Common myeloid progenitor, CD34-positive (primary cell): ENCODE data around the gene SERAC1.
A peak's percentile ranks its signal among the peaks of the same experiment; 100 is the strongest.

Source experiments
- CTCF ChIA-PET: fragments of 350-600 bp; sonication (Branson Sonifier 250); formaldehyde crosslinking; loops from one replicate; lab custom pipeline; 2021; ENCODE audit warnings: antibody characterized with exemption; lab: Charles Lee
- POLR2A ChIA-PET: fragments of 350-600 bp; sonication (Branson Sonifier 250); formaldehyde crosslinking; loops from one replicate; lab custom pipeline; 2021; ENCODE audit warnings: antibody characterized with exemption; lab: Charles Lee
- DNase-seq, 3 donors: peaks; one replicate each; pipeline versions ENCODE4 v3.0.0 to v3.0.0-alpha.2; 2013
- H3K27ac ChIP-seq, 2 experiments: 1 replicate in 1 of 2; 2 replicates in 1 of 2; pipeline ENCODE4 v1.7.0; 2013; ENCODE audit warnings: inconsistent platforms in 2 of 2, low read length in 2 of 2, mild to moderate bottlenecking in 2 of 2, low read depth in 1 of 2, moderate library complexity in 1 of 2; ENCODE audit not compliant: severe bottlenecking in 2 of 2, insufficient read depth in 1 of 2, poor library complexity in 1 of 2
- H3K27me3 ChIP-seq, 5 experiments: replicated peaks in 2 of 5; 1 replicate in 3 of 5; 2 replicates in 2 of 5; pipeline versions ENCODE4 v1.6.1 to v1.7.0; 2013; ENCODE audit warnings: low read length in 4 of 5, mild to moderate bottlenecking in 2 of 5, moderate library complexity in 2 of 5, inconsistent platforms in 1 of 5; ENCODE audit not compliant: insufficient read depth in 5 of 5, control insufficient read depth in 4 of 5
- H3K36me3 ChIP-seq, 4 experiments: 1 replicate in 2 of 4; 2 replicates in 2 of 4; pipeline versions ENCODE4 v1.6.1 to v1.7.0; 2013; ENCODE audit warnings: low read length in 3 of 4, control low read depth in 1 of 4, mild to moderate bottlenecking in 1 of 4; ENCODE audit not compliant: control insufficient read depth in 4 of 4, insufficient read depth in 4 of 4
- H3K4me1 ChIP-seq, 4 experiments: 1 replicate in 3 of 4; 2 replicates in 1 of 4; pipeline versions ENCODE4 v1.6.1 to v1.7.1; 2013; ENCODE audit warnings: low read length in 3 of 4, mild to moderate bottlenecking in 3 of 4, control low read depth in 1 of 4, inconsistent platforms in 1 of 4, moderate library complexity in 1 of 4; ENCODE audit not compliant: control insufficient read depth in 4 of 4, insufficient read depth in 4 of 4; ENCODE audit errors: control extremely low read depth in 1 of 4
- H3K4me3 ChIP-seq, 7 experiments: 1 replicate in 4 of 7; 2 replicates in 3 of 7; pipeline versions ENCODE4 v1.5.1 to v1.7.0; 2013; ENCODE audit warnings: mild to moderate bottlenecking in 7 of 7, low read length in 6 of 7, moderate library complexity in 6 of 7, inconsistent platforms in 2 of 7, low read depth in 2 of 7, control low read depth in 1 of 7; ENCODE audit not compliant: insufficient read depth in 4 of 7, control insufficient read depth in 1 of 7; ENCODE audit errors: extremely low read depth in 1 of 7
- H3K9me3 ChIP-seq, 5 experiments: 1 replicate in 4 of 5; 2 replicates in 1 of 5; pipeline versions ENCODE4 v1.6.1 to v1.7.1; 2013; ENCODE audit warnings: low read length in 4 of 5, mild to moderate bottlenecking in 2 of 5, inconsistent platforms in 1 of 5, low read depth in 1 of 5, moderate library complexity in 1 of 5; ENCODE audit not compliant: control insufficient read depth in 4 of 5, insufficient read depth in 2 of 5; ENCODE audit errors: control extremely low read depth in 1 of 5
- WGBS: methylation state at CpG from one replicate; pipeline ENCODE4 v1.1.5; 2013; ENCODE audit not compliant: insufficient coverage; 5-methylcytosine and 5-hydroxymethylcytosine counted together

SERAC1 gene

DNA sequence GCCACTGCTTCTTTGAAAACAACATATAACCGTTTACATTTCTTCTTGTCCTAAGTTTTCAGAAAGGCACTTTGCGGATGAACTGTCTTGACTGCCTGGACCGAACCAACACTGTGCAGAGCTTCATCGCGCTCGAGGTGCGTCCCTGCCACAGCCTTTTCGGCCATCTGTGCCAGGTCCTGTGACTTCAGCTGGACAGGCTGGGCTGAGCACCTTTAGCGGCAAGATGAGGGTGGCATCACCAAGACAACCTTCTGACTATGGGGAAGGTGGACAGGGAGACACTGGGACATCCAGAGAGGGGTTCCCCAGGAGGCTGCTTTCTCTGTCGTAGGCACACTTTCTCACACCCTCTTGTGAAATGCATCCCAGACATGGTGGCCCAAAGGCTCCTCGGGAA, 104.3 kb downstream of the SERAC1 start:
- Histone ChIP-seq H3K4me3 (no peak overlapping the region), H3K27me3 (no peaks in the 10 kb centered on the region), H3K4me1 (peaks cover 0 to 25% (median 20%) of the 10 kb centered on the region in 4 experiments), H3K27ac (no peak overlapping the region), H3K36me3 (peaks cover 8 to 45% (median 27%) of the 10 kb centered on the region in 4 experiments), H3K9me3 (peaks cover 0 to 5% (median 0%) of the 10 kb centered on the region in 5 experiments)
- WGBS: 98% methylated on average over 11 of the region's 11 CpGs
- ChIA-PET POLR2A (no interaction called here), CTCF (interaction anchor here (0.7 to 2.1 kb wide), 3 partner anchors 8 to 190 kb away, joined by 4 to 5 read pairs (median 4); no protein-coding TSS in a partner anchor)
- DNase-seq: no peak

DNA sequence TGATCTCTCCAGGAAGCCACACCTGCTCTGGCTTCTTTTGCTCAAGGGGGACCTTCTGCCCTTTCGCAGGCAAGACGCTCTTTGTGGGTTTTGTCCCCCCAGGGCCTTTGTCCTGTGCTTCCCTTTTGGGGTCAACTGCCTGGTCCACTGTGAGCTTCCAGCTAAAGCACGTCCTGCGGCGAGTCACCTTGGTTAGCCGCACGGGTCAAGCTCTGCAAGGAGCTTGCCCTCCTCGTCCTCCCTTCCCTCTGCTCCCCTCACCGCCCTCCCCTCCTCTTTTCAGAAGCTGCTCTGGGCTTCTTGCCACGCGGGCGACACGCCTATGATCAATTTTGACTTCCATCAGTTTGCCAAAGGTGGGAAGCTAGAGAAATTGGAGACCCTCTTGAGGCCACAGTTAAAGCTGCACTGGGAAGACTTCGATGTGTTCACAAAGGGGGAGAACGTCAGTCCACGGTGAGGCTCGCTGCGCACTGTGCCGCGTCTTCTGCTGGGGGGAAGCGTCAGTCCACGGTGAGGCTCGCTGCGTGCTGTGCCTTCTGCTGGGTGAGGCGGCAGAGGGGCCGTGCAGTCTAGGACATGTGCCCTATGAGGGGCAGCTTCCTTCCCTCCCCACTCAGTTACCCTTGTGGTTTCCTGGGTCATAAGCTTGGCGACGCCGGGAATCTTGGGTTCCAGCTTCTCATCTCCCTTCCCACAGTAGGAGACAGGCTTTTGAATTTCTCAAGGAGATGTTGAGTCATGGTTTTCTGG, 106.2 kb downstream of the SERAC1 start:
- DNase-seq: no peak
- Histone ChIP-seq H3K36me3 (peaks cover 8 to 45% (median 26%) of the 10 kb centered on the region in 4 experiments), H3K9me3 (peaks cover 0 to 5% (median 0%) of the 10 kb centered on the region in 5 experiments), H3K4me1 (peaks cover 0 to 14% (median 12%) of the 10 kb centered on the region in 4 experiments), H3K4me3 (no peak overlapping the region), H3K27me3 (no peaks in the 10 kb centered on the region), H3K27ac (no peak overlapping the region)
- CTCF ChIA-PET: interaction anchor here (1.2 to 6.7 kb wide), 5 partner anchors 10 to 135 kb away, joined by 3 to 42 read pairs (median 5); no protein-coding TSS in a partner anchor
- POLR2A ChIA-PET: no interaction called here
- 95% methylated on average over 18 of the region's 29 CpGs for WGBS

- 87% methylated on average over 5 of the region's 5 CpGs for WGBS
- POLR2A ChIA-PET: interaction anchor here (0.5 kb wide), 1 partner anchor 324 kb away, joined by 3 read pairs; no protein-coding TSS in a partner anchor
- peaks cover 6 to 45% (median 25%) of the 10 kb centered on the region in 4 experiments for H3K36me3 ChIP-seq
- peaks cover 0 to 5% (median 0%) of the 10 kb centered on the region in 5 experiments for H3K9me3 ChIP-seq
- H3K27ac ChIP-seq: no peak overlapping the region
- CTCF ChIA-PET: interaction anchor here (1.2 to 6.7 kb wide), 7 partner anchors 10 to 135 kb away, joined by 3 to 42 read pairs (median 4); no protein-coding TSS in a partner anchor
- H3K4me1 ChIP-seq: peaks cover 0 to 14% (median 12%) of the 10 kb centered on the region in 4 experiments
- H3K27me3 ChIP-seq: no peaks in the 10 kb centered on the region
- H3K4me3 ChIP-seq: no peak overlapping the region
- DNase-seq: no peak
Observed at GRCh38 chr6:158061361-158061708, 106.7 kb downstream of the SERAC1 start.

DNA sequence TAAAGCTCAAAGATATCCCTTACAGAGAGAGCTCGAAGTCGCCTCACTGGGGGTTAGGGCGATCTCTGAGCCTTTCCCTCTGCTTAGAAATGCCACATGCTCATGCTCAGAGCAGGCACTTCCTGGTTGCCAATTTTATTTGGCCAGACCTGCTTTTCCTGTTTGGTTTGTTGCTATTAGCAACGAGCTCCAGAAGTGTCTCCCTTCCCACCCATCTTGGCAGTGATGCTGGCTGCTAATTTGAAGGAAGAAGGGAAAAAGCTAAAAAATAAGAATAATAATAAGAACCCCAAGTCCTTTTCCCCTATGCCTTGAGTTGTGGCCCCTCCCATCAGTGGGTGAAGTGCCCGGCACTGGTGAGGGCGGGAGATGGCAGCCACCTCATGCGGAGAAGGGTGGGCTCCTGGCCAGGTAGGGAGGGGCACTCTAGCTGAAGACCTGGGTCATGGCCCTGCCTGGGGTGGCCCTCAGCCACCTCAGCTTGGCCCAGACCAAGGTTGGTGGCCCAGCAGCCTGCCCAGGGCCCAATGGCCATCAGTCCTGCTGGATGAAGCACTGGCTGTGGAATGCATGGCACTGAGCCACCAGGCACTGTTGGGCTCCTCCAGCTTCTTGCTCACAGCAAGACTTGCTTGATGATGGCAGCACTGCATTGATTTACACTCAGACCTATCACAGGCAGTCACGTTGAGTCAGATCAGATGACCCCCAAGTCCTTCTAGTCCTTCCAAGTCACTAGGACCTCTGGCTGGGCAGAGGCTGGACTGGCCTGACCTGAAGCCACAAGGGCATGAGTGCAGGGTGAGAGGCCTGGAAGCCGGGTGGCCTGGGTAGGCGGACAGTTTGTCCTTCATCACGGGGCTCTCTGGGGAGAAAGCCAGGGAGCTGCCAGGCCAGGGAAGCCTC, 107.4 kb downstream of the SERAC1 start:
- peaks cover 0 to 14% (median 12%) of the 10 kb centered on the region in 4 experiments for H3K4me1 ChIP-seq
- WGBS: 78% methylated on average over 7 of the region's 11 CpGs
- no peaks in the 10 kb centered on the region for H3K27me3 ChIP-seq
- POLR2A ChIA-PET: interaction anchor here (0.5 to 0.9 kb wide), 2 partner anchors 34 to 325 kb away, joined by 3 to 4 read pairs; no protein-coding TSS in a partner anchor
- CTCF ChIA-PET: interaction anchor here (1.0 to 6.7 kb wide), 11 partner anchors 11 to 134 kb away, joined by 3 to 42 read pairs (median 4); no protein-coding TSS in a partner anchor
- peaks cover 0 to 5% (median 0%) of the 10 kb centered on the region in 5 experiments for H3K9me3 ChIP-seq
- no peak overlapping the region for H3K4me3 ChIP-seq
- peaks cover 4 to 48% (median 27%) of the 10 kb centered on the region in 4 experiments for H3K36me3 ChIP-seq
- peak overlapping the region in 1 of 2 experiments; percentile 39 for H3K27ac ChIP-seq
- peak; percentile 60 to 84 (median 77) for DNase-seq
